IPS-20b (cell line): Measurements from ENCODE around the gene UFC1.

Experiments used
- H3K27ac ChIP-seq: one replicate; pipeline ENCODE4 v1.5.1; 2013; ENCODE audit warnings: low read length
- H3K27me3 ChIP-seq: 2 replicates; pipeline ENCODE4 v1.6.1; 2013; ENCODE audit warnings: mild to moderate bottlenecking, low read length, inconsistent platforms; ENCODE audit not compliant: insufficient read depth
- H3K36me3 ChIP-seq: 2 replicates; pipeline ENCODE4 v1.6.1; 2013; ENCODE audit warnings: low read depth, mild to moderate bottlenecking, inconsistent platforms, low read length, moderate library complexity; ENCODE audit not compliant: insufficient read depth
- H3K4me1 ChIP-seq: 2 replicates; pipeline ENCODE4 v1.6.1; 2013; ENCODE audit warnings: mild to moderate bottlenecking, control low read depth, inconsistent platforms, low read length, moderate library complexity; ENCODE audit not compliant: insufficient read depth
- H3K4me3 ChIP-seq: 2 replicates; pipeline ENCODE4 v1.5.1; 2013; ENCODE audit warnings: mild to moderate bottlenecking, low read length, inconsistent platforms
- H3K9ac ChIP-seq: 2 replicates; pipeline ENCODE4 v1.6.1; 2013; ENCODE audit warnings: low read depth, mild to moderate bottlenecking, inconsistent platforms, low read length, moderate library complexity
- H3K9me3 ChIP-seq: 2 replicates; pipeline ENCODE4 v1.6.1; 2013; ENCODE audit warnings: mild to moderate bottlenecking, low read depth, low read length, inconsistent platforms; ENCODE audit not compliant: insufficient read depth

The UFC1 gene

DNA sequence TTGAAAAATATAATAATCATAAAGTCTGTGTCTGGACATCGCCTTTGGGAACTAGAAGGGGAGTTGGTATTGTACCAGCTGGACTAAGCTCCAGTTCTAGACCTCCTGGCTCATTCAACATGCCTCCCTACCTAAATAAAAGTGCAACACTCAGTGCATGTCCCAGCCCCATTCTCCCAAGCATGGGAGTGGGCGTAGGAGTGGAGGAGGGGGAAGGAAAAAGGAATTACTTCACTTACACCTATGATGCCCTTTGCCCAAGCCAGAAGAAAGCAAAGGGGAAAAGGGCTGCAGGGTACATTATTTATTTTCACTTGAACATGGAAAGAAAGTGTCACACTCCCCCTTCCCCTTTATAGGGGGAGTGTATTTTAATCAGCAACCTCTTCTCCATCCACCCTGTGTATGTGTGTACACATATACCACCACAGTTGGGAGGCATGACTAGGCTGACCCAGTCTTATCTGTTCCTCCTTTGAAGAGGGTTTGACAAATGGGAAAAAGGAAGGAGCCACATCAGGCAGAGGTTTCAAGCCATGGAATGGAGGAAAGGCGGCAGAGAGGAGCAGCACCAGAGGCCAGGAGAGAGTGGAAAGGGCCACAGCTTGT, 32.6 kb upstream of the UFC1 start:
- Histone ChIP-seq H3K36me3 (peaks cover 64% of the 10 kb centered on the region), H3K4me1 (peaks cover 8% of the 10 kb centered on the region; the same call in 1 of the 2 replicates), H3K9ac (no peak overlapping the region), H3K9me3 (no peaks in the 10 kb centered on the region), H3K4me3 (no peak overlapping the region), H3K27me3 (no peaks in the 10 kb centered on the region), H3K27ac (no peak overlapping the region)

DNA sequence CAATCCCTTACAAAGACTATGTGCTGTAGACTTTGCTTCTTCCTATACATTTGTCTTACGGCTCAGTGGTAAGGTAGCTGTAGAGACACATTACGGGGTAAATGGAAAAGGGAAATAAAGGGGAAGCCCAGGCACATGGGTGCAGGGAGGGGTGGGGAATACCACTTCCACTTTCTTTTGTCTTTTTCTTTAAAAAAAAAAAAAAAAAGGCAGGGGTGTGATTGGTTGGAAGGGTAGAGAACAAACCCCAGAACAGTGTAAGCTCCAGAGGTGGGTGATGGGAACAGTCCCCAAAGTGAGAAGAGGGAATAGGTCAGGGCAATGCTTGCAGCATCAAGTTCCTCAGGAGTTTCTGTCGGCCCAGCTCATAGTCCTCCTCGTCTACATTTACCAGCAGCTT, 31.9 kb upstream of the UFC1 start:
- Histone ChIP-seq H3K27me3 (no peaks in the 10 kb centered on the region), H3K4me3 (no peak overlapping the region), H3K4me1 (peaks cover 8% of the 10 kb centered on the region; the same call in 1 of the 2 replicates), H3K27ac (no peak overlapping the region), H3K9me3 (no peaks in the 10 kb centered on the region), H3K36me3 (peaks cover 68% of the 10 kb centered on the region), H3K9ac (no peak overlapping the region)

DNA sequence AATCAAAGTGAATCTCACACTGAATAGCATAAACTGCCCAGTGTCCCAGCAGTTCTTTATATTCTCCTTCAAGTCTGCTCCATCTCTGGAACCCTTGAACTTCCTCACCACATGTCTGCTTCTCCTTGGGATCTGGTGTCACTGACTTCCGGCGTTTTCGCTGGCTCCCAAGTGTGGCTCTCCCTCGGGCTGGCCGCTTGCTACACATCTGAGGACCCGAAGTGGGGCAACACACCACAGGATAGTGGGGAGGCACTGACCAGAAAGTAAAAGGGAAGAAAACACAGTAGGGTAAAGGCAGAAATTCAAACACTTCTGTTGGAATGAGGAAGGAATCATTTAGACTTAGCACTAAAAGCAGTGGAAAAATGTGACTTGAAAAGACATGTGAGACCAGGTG, 30.8 kb upstream of the UFC1 start:
- Histone ChIP-seq H3K27me3 (no peaks in the 10 kb centered on the region), H3K9ac (no peak overlapping the region), H3K27ac (no peak overlapping the region), H3K9me3 (no peaks in the 10 kb centered on the region), H3K4me3 (no peak overlapping the region), H3K36me3 (peaks cover 79% of the 10 kb centered on the region), H3K4me1 (peaks cover 8% of the 10 kb centered on the region; the same call in 1 of the 2 replicates)

DNA sequence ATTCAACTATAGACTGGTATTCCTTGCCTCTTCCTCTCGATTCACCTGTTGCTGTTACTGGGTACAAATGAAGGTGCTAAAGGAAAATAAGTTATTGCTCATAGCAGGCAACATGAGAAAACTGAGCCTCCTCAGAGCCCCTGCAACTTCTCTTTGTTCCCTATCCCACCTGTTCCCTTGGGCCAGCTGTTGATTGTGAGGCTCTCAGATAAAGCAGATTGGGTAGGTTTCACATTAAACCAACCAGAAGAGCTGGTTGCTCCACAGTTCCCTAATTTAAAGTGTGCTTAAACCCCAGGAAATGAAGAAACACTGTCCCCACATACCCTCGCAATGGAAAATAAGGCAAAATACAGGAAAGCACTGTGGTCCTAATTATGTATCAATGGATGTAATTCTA, 26.1 kb upstream of the UFC1 start:
- Histone ChIP-seq H3K9me3 (no peaks in the 10 kb centered on the region), H3K27me3 (no peaks in the 10 kb centered on the region), H3K9ac (no peak overlapping the region), H3K4me3 (no peak overlapping the region), H3K4me1 (peaks cover 13% of the 10 kb centered on the region; the same call in 1 of the 2 replicates), H3K27ac (no peak overlapping the region), H3K36me3 (peaks cover 74% of the 10 kb centered on the region)

DNA sequence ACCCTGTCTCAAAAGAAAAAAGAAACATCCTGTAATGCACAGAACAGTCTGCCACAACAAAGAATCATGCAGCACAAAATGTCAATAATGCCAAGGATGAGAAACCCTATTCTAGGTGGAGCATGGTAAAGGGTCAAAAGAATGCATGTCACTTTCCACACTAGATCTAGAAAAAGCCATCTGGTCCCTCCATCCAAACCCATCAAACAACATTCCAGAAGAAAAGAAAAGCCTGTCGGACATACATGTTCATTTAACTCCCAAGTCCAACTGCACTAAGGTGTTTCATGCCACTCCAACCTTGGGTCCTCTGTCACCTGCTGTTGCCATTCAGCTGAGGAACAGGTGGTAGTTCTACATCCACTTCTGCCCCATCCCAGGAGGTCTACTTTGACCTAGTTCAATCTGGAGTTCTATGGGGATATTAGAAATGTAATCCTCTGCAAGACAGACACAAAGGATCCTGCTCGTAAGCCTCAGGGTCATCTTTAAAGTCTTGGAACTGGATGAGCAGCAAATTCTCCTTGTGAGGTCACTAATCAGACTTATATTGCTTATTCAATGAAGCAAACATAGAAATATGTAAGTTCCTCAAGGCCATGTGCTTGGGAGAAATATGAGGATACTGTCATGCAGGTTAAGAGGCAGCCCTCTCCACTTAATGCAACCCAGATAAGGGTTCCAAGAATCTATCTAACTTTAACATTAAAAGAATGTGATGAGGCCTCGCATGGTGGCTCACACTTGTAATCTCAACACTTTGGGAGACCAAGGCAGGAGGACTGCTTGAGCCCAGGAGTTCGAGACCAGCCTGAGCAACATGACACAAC, 25.0 kb upstream of the UFC1 start:
- Histone ChIP-seq H3K27me3 (no peaks in the 10 kb centered on the region), H3K9me3 (no peaks in the 10 kb centered on the region), H3K27ac (no peak overlapping the region), H3K4me3 (no peak overlapping the region), H3K4me1 (peaks cover 13% of the 10 kb centered on the region; the same call in 1 of the 2 replicates), H3K9ac (no peak overlapping the region), H3K36me3 (peaks cover 63% of the 10 kb centered on the region)

- no peak overlapping the region for H3K27ac ChIP-seq
- peaks cover 13% of the 10 kb centered on the region; the same call in 1 of the 2 replicates for H3K4me1 ChIP-seq
- H3K9me3 ChIP-seq = no peaks in the 10 kb centered on the region
- no peaks in the 10 kb centered on the region for H3K27me3 ChIP-seq
- peaks cover 49% of the 10 kb centered on the region for H3K36me3 ChIP-seq
- peak overlapping the region; percentile 94; the same call in 1 of the 2 replicates for H3K9ac ChIP-seq
- peak overlapping the region; percentile 92 for H3K4me3 ChIP-seq
Measured at GRCh38 chr1:161130266-161130665, 23.5 kb upstream of the UFC1 start.

- peak overlapping the region; percentile 92 for H3K4me3 ChIP-seq
- no peaks in the 10 kb centered on the region for H3K9me3 ChIP-seq
- H3K27ac ChIP-seq = peak overlapping the region; percentile 94
- H3K36me3 ChIP-seq = peaks cover 37% of the 10 kb centered on the region
- peaks cover 13% of the 10 kb centered on the region; the same call in 1 of the 2 replicates for H3K4me1 ChIP-seq
- H3K9ac ChIP-seq = peak overlapping the region; percentile 94
- H3K27me3 ChIP-seq = no peaks in the 10 kb centered on the region
Measured at GRCh38 chr1:161131523-161132409, 22.0 kb upstream of the UFC1 start.

DNA sequence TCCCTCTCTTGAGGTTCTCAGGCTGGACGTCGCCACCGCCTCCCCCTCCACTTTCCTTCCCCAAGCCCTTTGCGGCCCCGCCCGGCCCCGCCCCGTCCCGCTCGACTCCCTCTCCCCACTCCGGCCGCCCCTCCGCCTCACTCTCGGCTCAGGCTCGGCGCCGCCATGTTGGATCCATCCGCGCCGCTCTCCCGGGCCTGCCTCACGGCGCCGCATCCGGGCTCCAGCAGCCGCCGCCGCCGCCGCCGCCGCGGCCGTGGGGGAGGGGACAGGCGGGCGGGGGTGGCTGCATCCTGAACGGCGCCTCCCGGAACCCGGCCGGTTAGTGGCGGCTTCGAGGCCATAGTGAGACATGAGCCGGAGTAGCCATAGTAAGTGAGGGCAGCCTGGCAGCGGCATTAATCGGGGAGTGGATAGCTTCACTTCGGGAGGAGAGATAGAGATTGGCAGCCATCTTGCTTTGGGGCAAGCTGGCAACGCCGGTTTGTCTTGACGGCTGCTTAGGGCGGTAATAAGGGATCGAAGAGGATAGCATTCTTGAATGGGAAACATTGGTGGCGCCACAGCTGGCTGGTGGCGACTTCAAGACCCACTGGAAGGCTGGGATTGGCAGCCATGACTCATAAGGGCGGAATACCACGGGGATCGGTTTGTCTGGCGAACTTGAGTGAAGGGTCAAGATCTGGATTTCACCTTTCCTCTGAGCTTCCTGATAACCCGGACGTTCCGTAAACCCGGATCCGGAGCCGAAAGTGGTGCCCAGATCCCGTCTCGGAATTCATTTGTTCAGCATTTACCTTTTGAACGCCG, 21.2 kb upstream of the UFC1 start, which contains the start of gene DEDD:
Gene DEDD (minus strand): TSS at position 258 of the 810 bp plus-strand sequence. CDS start 8,205 bp downstream, outside the sequence.
- H3K36me3 ChIP-seq = peaks cover 34% of the 10 kb centered on the region
- H3K9ac ChIP-seq = peak within 1 kb of the TSS; percentile 94

GRCh38 chr1:161133220-161133740, 20.5 kb upstream of the UFC1 start:
- no peaks in the 10 kb centered on the region for H3K27me3 ChIP-seq
- H3K36me3 ChIP-seq = peaks cover 27% of the 10 kb centered on the region
- H3K4me1 ChIP-seq = peaks cover 13% of the 10 kb centered on the region; the same call in 1 of the 2 replicates
- H3K27ac ChIP-seq = peak overlapping the region; percentile 62
- peak overlapping the region; percentile 94 for H3K9ac ChIP-seq
- no peaks in the 10 kb centered on the region for H3K9me3 ChIP-seq
- peak overlapping the region; percentile 92 for H3K4me3 ChIP-seq

More for the DNA sequence above, 21.2 kb upstream of the UFC1 start, which contains the start of gene DEDD:
- peaks cover 13% of the 10 kb centered on the region; the same call in 1 of the 2 replicates for H3K4me1 ChIP-seq
- peak within 1 kb of the TSS; percentile 94 for H3K27ac ChIP-seq
- no peaks in the 10 kb centered on the region for H3K27me3 ChIP-seq
- H3K4me3 ChIP-seq = peak within 1 kb of the TSS; percentile 92
- no peaks in the 10 kb centered on the region for H3K9me3 ChIP-seq

- Histone ChIP-seq H3K9me3 (no peaks in the 10 kb centered on the region), H3K27ac (no peak overlapping the region), H3K4me3 (no peak overlapping the region), H3K27me3 (no peaks in the 10 kb centered on the region), H3K36me3 (peaks cover 5% of the 10 kb centered on the region; the same call in 1 of the 2 replicates), H3K4me1 (no peaks in the 10 kb centered on the region), H3K9ac (no peak overlapping the region)
Measured at GRCh38 chr1:161137881-161138280, 15.9 kb upstream of the UFC1 start.
